ENCODE data around the gene GSTA3.
"Not testable (repeated sequence)": the region's sequence is repeated elsewhere in the genome, so short reads cannot be mapped to it uniquely, and the experiment has no call there.

Gene GSTA3

DNA sequence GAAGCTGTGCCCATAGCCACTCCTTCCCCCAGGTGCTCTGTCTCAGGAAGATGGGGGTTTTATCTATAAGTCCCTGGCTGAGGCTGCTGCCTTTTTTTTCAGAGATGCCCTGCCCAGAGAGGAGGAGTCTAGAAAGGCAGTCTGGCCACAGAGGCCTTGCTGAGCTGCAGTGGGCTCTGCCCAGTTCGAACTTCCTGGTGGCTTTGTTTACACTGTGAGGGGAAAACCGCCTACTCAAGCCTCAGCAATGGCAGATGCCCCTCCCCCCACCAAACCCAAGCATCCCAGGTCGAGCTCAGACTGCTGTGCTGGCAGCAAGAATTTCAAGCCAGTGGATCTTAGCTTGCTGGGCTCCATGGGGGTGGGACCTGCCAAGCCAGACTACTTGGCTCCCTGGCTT, 53.4 kb downstream of the GSTA3 start:
- DNase-seq: not testable (repeated sequence)

DNA sequence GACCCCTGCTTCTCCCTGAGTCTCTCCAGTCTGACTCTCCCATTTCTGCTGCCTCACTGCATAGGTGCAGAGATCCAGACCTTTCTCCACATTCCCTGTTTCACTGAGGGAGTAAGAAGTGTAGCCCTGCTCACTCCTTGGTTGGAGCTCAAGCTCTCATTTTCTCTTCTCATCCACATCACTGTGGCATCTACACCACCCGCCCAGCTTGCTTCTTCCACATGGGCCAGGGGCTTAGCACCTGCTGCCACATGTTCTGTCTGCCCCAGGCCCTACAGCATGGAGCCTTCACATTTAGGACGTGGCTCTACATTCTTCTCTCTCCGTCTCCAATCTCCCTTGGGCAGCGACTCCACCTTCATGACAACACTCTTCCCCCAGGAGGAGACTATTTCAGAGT, 60.4 kb downstream of the GSTA3 start:
- no peak for DNase-seq

Data from activated CD4-positive, alpha-beta T cell treated with anti-CD3 and anti-CD28 coated beads, Interleukin-2, amount 50 U/mL, for 16 hours (primary cell).